Suprapubic skin (tissue), 4 donors: Measurements from ENCODE around the gene HDAC5. TPM values are rescaled to one million over a fixed set of nuclear protein-coding genes. Genes with fewer than 3 reads are reported as not detected.
A peak's percentile ranks its signal among the peaks of the same experiment; 100 is the strongest.
"Not testable (repeated sequence)": the region's sequence is repeated elsewhere in the genome, so short reads cannot be mapped to it uniquely, and the experiment has no call there.

Source experiments
- DNase-seq, 2 donors: peaks; one replicate each; pipeline ENCODE4 v3.0.0-alpha.2; 2019; ENCODE audit warnings: low spot score in 2 of 2
- H3K27ac ChIP-seq: fragments of 200-600 bp; sonication (generic); one replicate; pipeline ENCODE4 v1.5.1; 2019
- H3K27me3 ChIP-seq: fragments of 200-600 bp; sonication (generic); one replicate; pipeline ENCODE4 v1.5.1; 2019
- H3K36me3 ChIP-seq: fragments of 200-600 bp; sonication (generic); one replicate; pipeline ENCODE4 v1.5.1; 2019
- H3K4me1 ChIP-seq: fragments of 200-600 bp; sonication (generic); one replicate; pipeline ENCODE4 v1.5.1; 2019
- H3K4me3 ChIP-seq: fragments of 200-600 bp; sonication (generic); one replicate; pipeline ENCODE4 v1.5.1; 2019; ENCODE audit warnings: mild to moderate bottlenecking
- H3K9me3 ChIP-seq: fragments of 200-600 bp; sonication (generic); one replicate; pipeline ENCODE4 v1.5.1; 2019
- CTCF ChIP-seq, 2 donors: fragments of 200-600 bp in 1 of 2; fragments of 450-650 bp in 1 of 2; sonication (generic) in 1 of 2; IDR thresholded peaks; one replicate each; pipeline ENCODE4 v1.5.1; 2016 to 2019; ENCODE audit warnings: antibody characterized with exemption in 2 of 2, mild to moderate bottlenecking in 1 of 2, moderate library complexity in 1 of 2
- EP300 ChIP-seq: sonication (generic); formaldehyde crosslinking; IDR thresholded peaks from one replicate; pipeline ENCODE4 v1.6.1; 2017; ENCODE audit warnings: antibody characterized with exemption
- POLR2A ChIP-seq, 2 donors: fragments of 450-650 bp; IDR thresholded peaks; one replicate each; pipeline ENCODE4 v1.6.1; 2017; ENCODE audit warnings: antibody characterized with exemption in 2 of 2, mild to moderate bottlenecking in 2 of 2, moderate library complexity in 2 of 2
- POLR2AphosphoS5 ChIP-seq, 3 donors: sonication (generic); formaldehyde crosslinking; IDR thresholded peaks; one replicate each; pipeline ENCODE4 v1.6.1; 2017; ENCODE audit warnings: antibody characterized with exemption in 3 of 3
- WGBS: methylation state at CpG from one replicate; pipeline ENCODE4 v1.1.5; 2018; 5-methylcytosine and 5-hydroxymethylcytosine counted together
- total RNA-seq, 4 donors: library from RNA; depleted of rRNA; stranded (reverse); fragments of >200 nt; gene quantifications; one replicate each; pipeline ENCODE4 v1.1.0, GENCODE V29; 2016

HDAC5 gene
- total RNA-seq, 4 donors from 2014 or later = 135 to 197 (median 168) TPM

GRCh38 chr17:44044071-44044470 is 79.4 kb downstream of the HDAC5 start:
- no peak for DNase-seq
- 50% methylated on average over 1 of the region's 1 CpG for WGBS
- peaks cover 16% of the 10 kb centered on the region for H3K36me3 ChIP-seq

GRCh38 chr17:44043272-44043696 is 80.2 kb downstream of the HDAC5 start:
- Histone ChIP-seq H3K36me3 (peaks cover 9% of the 10 kb centered on the region), H3K9me3 (no peaks in the 10 kb centered on the region), H3K27ac (peak overlapping the region; percentile 19), H3K4me1 (peaks cover 33% of the 10 kb centered on the region), H3K27me3 (no peaks in the 10 kb centered on the region), H3K4me3 (no peak overlapping the region)
- WGBS = 41% methylated on average over 4 of the region's 4 CpGs
- TF ChIP-seq POLR2AphosphoS5 (IDR thresholded peaks at IDR 0.05) (no peak), CTCF (IDR thresholded peaks at IDR 0.05) (no peak), POLR2A (IDR thresholded peaks at IDR 0.05) (no peak), EP300 (no peak)
- no peak for DNase-seq

More at GRCh38 chr17:44044071-44044470, 79.4 kb downstream of the HDAC5 start:
- no peak overlapping the region for H3K4me3 ChIP-seq
- peaks cover 33% of the 10 kb centered on the region for H3K4me1 ChIP-seq
- no peak for TF ChIP-seq EP300
- no peak for TF ChIP-seq POLR2AphosphoS5 (IDR thresholded peaks at IDR 0.05)
- no peak for TF ChIP-seq CTCF (IDR thresholded peaks at IDR 0.05)
- no peak for TF ChIP-seq POLR2A (IDR thresholded peaks at IDR 0.05)
- H3K27me3 ChIP-seq = no peaks in the 10 kb centered on the region
- no peaks in the 10 kb centered on the region for H3K9me3 ChIP-seq
- H3K27ac ChIP-seq = peak overlapping the region; percentile 11

- Histone ChIP-seq H3K27me3 (no peaks in the 10 kb centered on the region), H3K27ac (no peak overlapping the region), H3K4me3 (no peak overlapping the region), H3K36me3 (peaks cover 21% of the 10 kb centered on the region), H3K4me1 (peaks cover 33% of the 10 kb centered on the region), H3K9me3 (no peaks in the 10 kb centered on the region)
- WGBS = 43% methylated on average over 6 of the region's 6 CpGs
- DNase-seq = no peak
- TF ChIP-seq POLR2A (IDR thresholded peaks at IDR 0.05) = no peak
- TF ChIP-seq POLR2AphosphoS5 (IDR thresholded peaks at IDR 0.05) = no peak
- no peak for TF ChIP-seq CTCF (IDR thresholded peaks at IDR 0.05)
- no peak for TF ChIP-seq EP300
Observed at GRCh38 chr17:44039829-44040635, 83.4 kb downstream of the HDAC5 start.

GRCh38 chr17:44038604-44039011 is 84.8 kb downstream of the HDAC5 start:
- no peak for DNase-seq
- Histone ChIP-seq H3K9me3 (no peaks in the 10 kb centered on the region), H3K27ac (no peak overlapping the region), H3K4me1 (peaks cover 30% of the 10 kb centered on the region), H3K4me3 (no peak overlapping the region), H3K27me3 (no peaks in the 10 kb centered on the region), H3K36me3 (peaks cover 26% of the 10 kb centered on the region)
- 77% methylated on average over 3 of the region's 3 CpGs for WGBS
- TF ChIP-seq EP300 = no peak
- no peak for TF ChIP-seq POLR2A (IDR thresholded peaks at IDR 0.05)
- no peak for TF ChIP-seq CTCF (IDR thresholded peaks at IDR 0.05)
- no peak for TF ChIP-seq POLR2AphosphoS5 (IDR thresholded peaks at IDR 0.05)

GRCh38 chr17:44037471-44037870 is 86.0 kb downstream of the HDAC5 start:
- Histone ChIP-seq H3K27ac (no peak overlapping the region), H3K27me3 (no peaks in the 10 kb centered on the region), H3K36me3 (peaks cover 31% of the 10 kb centered on the region), H3K4me1 (peaks cover 20% of the 10 kb centered on the region), H3K4me3 (no peak overlapping the region), H3K9me3 (no peaks in the 10 kb centered on the region)
- no peak for TF ChIP-seq POLR2AphosphoS5 (IDR thresholded peaks at IDR 0.05)
- no peak for TF ChIP-seq POLR2A (IDR thresholded peaks at IDR 0.05)
- no peak for DNase-seq
- 91% methylated on average over 2 of the region's 2 CpGs for WGBS

GRCh38 chr17:44034688-44035087 is 88.8 kb downstream of the HDAC5 start:
- not testable (repeated sequence) for H3K9me3 ChIP-seq, H3K4me1 ChIP-seq, DNase-seq, H3K4me3 ChIP-seq, H3K27me3 ChIP-seq, H3K27ac ChIP-seq
- WGBS = no CpG with 5 or more reads among the region's 3 CpGs
- peaks cover 38% of the 10 kb centered on the region for H3K36me3 ChIP-seq
